ENCODE measurements around the gene CHIC2. TPM values are rescaled to one million over a fixed set of nuclear protein-coding genes. Genes with fewer than 3 reads are reported as not detected.

Gene CHIC2
- total RNA-seq, 4 donors from 2014 or later: 22.2 to 36.7 (median 29.0) TPM

- no peak for TF ChIP-seq CTCF (IDR thresholded peaks at IDR 0.05; ENCODE audit: low read depth)
Measured at GRCh38 chr4:54036184-54036583, 28.2 kb downstream of the CHIC2 start.

- no peak for TF ChIP-seq CTCF (IDR thresholded peaks at IDR 0.05; ENCODE audit: low read depth)
Measured at GRCh38 chr4:54032558-54033135, 31.8 kb downstream of the CHIC2 start.

- no peak for TF ChIP-seq CTCF (IDR thresholded peaks at IDR 0.05; ENCODE audit: low read depth)
Measured at GRCh38 chr4:54027311-54027710, 37.1 kb downstream of the CHIC2 start.

- no peak for TF ChIP-seq CTCF (IDR thresholded peaks at IDR 0.05; ENCODE audit: low read depth)
Measured at GRCh38 chr4:54025582-54025981, 38.8 kb downstream of the CHIC2 start.

- no peak for TF ChIP-seq CTCF (IDR thresholded peaks at IDR 0.05; ENCODE audit: low read depth)
Measured at GRCh38 chr4:54017974-54018373, 46.4 kb downstream of the CHIC2 start.

- TF ChIP-seq CTCF (IDR thresholded peaks at IDR 0.05; ENCODE audit: low read depth): no peak
Measured at GRCh38 chr4:54017308-54017707, 47.1 kb downstream of the CHIC2 start.

GRCh38 chr4:54016504-54016903 is 47.9 kb downstream of the CHIC2 start:
- no peak for TF ChIP-seq CTCF (IDR thresholded peaks at IDR 0.05; ENCODE audit: low read depth)
